HCT116 (cell line): ENCODE data around the gene PIP4K2C.

ENCODE experiments used
- CEBPB ChIP-seq: IDR thresholded peaks from 2 replicates; pipeline ENCODE4 v1.6.1; 2012; ENCODE audit warnings: low read depth
- EZH2 ChIP-seq: fragments of 200-600 bp; sonication (generic); IDR thresholded peaks from 2 replicates; pipeline ENCODE4 v1.6.1; 2017; ENCODE audit warnings: antibody characterized with exemption, mixed run types
- EZH2phosphoT487 ChIP-seq: fragments of 200-600 bp; IDR thresholded peaks from 2 replicates; pipeline ENCODE4 v1.6.1; 2018; ENCODE audit warnings: antibody characterized with exemption, borderline replicate concordance
- POLR2A ChIP-seq: IDR thresholded peaks from 2 replicates; pipeline ENCODE4 v1.7.0; 2011; ENCODE audit warnings: borderline replicate concordance; ENCODE audit not compliant: insufficient read depth, insufficient read length; ENCODE audit errors: extremely low read depth
- POLR2AphosphoS5 ChIP-seq: IDR thresholded peaks from 2 replicates; pipeline ENCODE4 v1.6.1; 2011; ENCODE audit warnings: mild to moderate bottlenecking, low read depth, low read length, moderate library complexity
- RAD21 ChIP-seq: IDR thresholded peaks from 2 replicates; pipeline ENCODE4 v1.6.1; 2012; ENCODE audit warnings: low read depth, mild to moderate bottlenecking
- SIN3A ChIP-seq: IDR thresholded peaks from 2 replicates; pipeline ENCODE4 v1.6.1; 2012; ENCODE audit warnings: low read depth
- YY1 ChIP-seq: IDR thresholded peaks from 2 replicates; pipeline ENCODE4 v1.6.1; 2011; ENCODE audit warnings: low read length, low read depth, moderate library complexity, mild to moderate bottlenecking; ENCODE audit not compliant: insufficient replicate concordance; ENCODE audit errors: extremely low read depth
- TF ChIP-seq, protein P1 (sequence below), 3 experiments: fragments of 200-600 bp in 1 of 3; sonication (generic) in 1 of 3; IDR thresholded peaks in 2 of 3; conservative IDR thresholded peaks in 1 of 3; 2 replicates each; pipeline ENCODE4 v1.5.1; 2012 to 2017; ENCODE audit warnings: low read depth in 2 of 3, low read length in 2 of 3, antibody characterized with exemption in 1 of 3, borderline replicate concordance in 1 of 3, control low read depth in 1 of 3, mild to moderate bottlenecking in 1 of 3, mixed read lengths in 1 of 3, mixed run types in 1 of 3, moderate library complexity in 1 of 3; ENCODE audit not compliant: insufficient read depth in 1 of 3
- TF ChIP-seq, protein P2 (sequence below): IDR thresholded peaks from 2 replicates; pipeline ENCODE4 v1.6.1; 2012
- TF ChIP-seq, protein P3 (sequence below): IDR thresholded peaks from 2 replicates; pipeline ENCODE4 v1.6.1; 2012; ENCODE audit warnings: low read depth
- TF ChIP-seq, protein P4 (sequence below): IDR thresholded peaks from 2 replicates; pipeline ENCODE4 v1.6.1; 2011; ENCODE audit warnings: mild to moderate bottlenecking, low read length, moderate library complexity; ENCODE audit not compliant: insufficient replicate concordance; ENCODE audit errors: extremely low read depth

DNA sequence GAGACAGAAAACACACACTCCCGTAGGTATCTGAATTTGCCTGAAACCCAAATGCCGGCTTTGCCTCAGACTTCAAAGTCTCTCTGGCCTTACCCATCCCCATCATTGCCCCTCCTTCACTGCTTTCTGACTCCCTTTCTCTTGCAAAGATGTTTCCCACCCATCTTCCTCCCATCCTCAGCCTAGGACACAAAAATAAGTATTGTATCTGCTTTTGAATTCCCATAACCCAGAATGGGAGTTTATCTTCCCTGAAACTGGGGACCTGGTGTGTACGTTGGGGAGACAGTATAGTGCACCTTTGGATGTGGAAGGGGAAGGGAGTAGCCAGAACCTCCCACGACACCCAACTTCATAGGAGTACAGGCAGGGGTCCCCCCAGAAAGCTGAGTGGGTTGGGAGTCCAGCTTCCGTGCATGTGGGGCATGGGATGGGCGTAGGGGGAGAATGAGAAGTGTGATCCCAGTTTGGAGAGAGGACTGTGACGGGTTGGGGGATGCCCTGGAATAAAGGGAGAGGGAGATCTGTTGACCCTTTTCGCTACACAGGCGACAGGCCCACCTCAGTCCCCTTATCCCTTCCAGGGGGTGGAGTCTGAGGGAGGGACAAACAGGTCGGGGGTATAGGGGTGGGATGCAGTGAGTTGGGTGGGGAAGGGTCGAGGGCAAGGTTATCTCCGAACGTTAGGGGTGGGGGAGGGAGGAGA, 41.6 kb upstream of the PIP4K2C start:
- TF ChIP-seq, protein P1, sequence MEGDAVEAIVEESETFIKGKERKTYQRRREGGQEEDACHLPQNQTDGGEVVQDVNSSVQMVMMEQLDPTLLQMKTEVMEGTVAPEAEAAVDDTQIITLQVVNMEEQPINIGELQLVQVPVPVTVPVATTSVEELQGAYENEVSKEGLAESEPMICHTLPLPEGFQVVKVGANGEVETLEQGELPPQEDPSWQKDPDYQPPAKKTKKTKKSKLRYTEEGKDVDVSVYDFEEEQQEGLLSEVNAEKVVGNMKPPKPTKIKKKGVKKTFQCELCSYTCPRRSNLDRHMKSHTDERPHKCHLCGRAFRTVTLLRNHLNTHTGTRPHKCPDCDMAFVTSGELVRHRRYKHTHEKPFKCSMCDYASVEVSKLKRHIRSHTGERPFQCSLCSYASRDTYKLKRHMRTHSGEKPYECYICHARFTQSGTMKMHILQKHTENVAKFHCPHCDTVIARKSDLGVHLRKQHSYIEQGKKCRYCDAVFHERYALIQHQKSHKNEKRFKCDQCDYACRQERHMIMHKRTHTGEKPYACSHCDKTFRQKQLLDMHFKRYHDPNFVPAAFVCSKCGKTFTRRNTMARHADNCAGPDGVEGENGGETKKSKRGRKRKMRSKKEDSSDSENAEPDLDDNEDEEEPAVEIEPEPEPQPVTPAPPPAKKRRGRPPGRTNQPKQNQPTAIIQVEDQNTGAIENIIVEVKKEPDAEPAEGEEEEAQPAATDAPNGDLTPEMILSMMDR (IDR thresholded peaks at IDR 0.05 in 2 of 3, conservative IDR thresholded peaks at IDR 0.05 in 1 of 3; ENCODE audit: borderline replicate concordance in 1 of 3, insufficient read depth in 1 of 3, low read depth in 2 of 3, low read length in 2 of 3), result no peak
- TF ChIP-seq CEBPB (no peak), YY1 (no peak), EZH2 (no peak), POLR2A (no peak), SIN3A (no peak), RAD21 (no peak), EZH2phosphoT487 (no peak), POLR2AphosphoS5 (no peak)
- TF ChIP-seq, protein P2, sequence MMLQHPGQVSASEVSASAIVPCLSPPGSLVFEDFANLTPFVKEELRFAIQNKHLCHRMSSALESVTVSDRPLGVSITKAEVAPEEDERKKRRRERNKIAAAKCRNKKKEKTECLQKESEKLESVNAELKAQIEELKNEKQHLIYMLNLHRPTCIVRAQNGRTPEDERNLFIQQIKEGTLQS, result no peak
- TF ChIP-seq, protein P3, sequence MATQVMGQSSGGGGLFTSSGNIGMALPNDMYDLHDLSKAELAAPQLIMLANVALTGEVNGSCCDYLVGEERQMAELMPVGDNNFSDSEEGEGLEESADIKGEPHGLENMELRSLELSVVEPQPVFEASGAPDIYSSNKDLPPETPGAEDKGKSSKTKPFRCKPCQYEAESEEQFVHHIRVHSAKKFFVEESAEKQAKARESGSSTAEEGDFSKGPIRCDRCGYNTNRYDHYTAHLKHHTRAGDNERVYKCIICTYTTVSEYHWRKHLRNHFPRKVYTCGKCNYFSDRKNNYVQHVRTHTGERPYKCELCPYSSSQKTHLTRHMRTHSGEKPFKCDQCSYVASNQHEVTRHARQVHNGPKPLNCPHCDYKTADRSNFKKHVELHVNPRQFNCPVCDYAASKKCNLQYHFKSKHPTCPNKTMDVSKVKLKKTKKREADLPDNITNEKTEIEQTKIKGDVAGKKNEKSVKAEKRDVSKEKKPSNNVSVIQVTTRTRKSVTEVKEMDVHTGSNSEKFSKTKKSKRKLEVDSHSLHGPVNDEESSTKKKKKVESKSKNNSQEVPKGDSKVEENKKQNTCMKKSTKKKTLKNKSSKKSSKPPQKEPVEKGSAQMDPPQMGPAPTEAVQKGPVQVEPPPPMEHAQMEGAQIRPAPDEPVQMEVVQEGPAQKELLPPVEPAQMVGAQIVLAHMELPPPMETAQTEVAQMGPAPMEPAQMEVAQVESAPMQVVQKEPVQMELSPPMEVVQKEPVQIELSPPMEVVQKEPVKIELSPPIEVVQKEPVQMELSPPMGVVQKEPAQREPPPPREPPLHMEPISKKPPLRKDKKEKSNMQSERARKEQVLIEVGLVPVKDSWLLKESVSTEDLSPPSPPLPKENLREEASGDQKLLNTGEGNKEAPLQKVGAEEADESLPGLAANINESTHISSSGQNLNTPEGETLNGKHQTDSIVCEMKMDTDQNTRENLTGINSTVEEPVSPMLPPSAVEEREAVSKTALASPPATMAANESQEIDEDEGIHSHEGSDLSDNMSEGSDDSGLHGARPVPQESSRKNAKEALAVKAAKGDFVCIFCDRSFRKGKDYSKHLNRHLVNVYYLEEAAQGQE, result no peak
- TF ChIP-seq, protein P4, sequence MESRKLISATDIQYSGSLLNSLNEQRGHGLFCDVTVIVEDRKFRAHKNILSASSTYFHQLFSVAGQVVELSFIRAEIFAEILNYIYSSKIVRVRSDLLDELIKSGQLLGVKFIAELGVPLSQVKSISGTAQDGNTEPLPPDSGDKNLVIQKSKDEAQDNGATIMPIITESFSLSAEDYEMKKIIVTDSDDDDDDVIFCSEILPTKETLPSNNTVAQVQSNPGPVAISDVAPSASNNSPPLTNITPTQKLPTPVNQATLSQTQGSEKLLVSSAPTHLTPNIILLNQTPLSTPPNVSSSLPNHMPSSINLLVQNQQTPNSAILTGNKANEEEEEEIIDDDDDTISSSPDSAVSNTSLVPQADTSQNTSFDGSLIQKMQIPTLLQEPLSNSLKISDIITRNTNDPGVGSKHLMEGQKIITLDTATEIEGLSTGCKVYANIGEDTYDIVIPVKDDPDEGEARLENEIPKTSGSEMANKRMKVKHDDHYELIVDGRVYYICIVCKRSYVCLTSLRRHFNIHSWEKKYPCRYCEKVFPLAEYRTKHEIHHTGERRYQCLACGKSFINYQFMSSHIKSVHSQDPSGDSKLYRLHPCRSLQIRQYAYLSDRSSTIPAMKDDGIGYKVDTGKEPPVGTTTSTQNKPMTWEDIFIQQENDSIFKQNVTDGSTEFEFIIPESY, result no peak
